Activated CD8-positive, alpha-beta T cell treated with anti-CD3 and anti-CD28 coated beads for 36 hours (primary cell): ENCODE measurements around the gene CFAP221. TPM values are rescaled to one million over a fixed set of nuclear protein-coding genes. Genes with fewer than 3 reads are reported as not detected.
A peak's percentile ranks its signal among the peaks of the same experiment; 100 is the strongest.

Source experiments
- ATAC-seq: fragments of 200-7000 bp; cut with Tn5 transposase; one replicate; pipeline ENCODE4 v1.10.0; 2021; ENCODE audit warnings: mild to moderate bottlenecking, moderate library complexity
- CTCF ChIA-PET: fragments of 350-600 bp; sonication (Branson Sonifier 250); formaldehyde crosslinking; loops from one replicate; lab custom pipeline; 2021; ENCODE audit warnings: antibody characterized with exemption; lab: Charles Lee
- POLR2A ChIA-PET: fragments of 350-600 bp; sonication (Branson Sonifier 250); formaldehyde crosslinking; loops from one replicate; lab custom pipeline; 2021; ENCODE audit warnings: antibody characterized with exemption; lab: Charles Lee
- DNase-seq: peaks from one replicate; pipeline ENCODE4 v3.0.0-alpha.2; 2020
- H3K27ac Mint-ChIP-seq: one replicate; pipeline ENCODE4 v1.8.0; 2021; ENCODE audit warnings: mild to moderate bottlenecking, mixed read lengths
- H3K27me3 Mint-ChIP-seq: one replicate; pipeline ENCODE4 v1.8.0; 2021; ENCODE audit warnings: mixed read lengths
- H3K36me3 Mint-ChIP-seq: one replicate; pipeline ENCODE4 v1.8.0; 2021; ENCODE audit warnings: low read depth, mixed read lengths
- H3K4me1 Mint-ChIP-seq: one replicate; pipeline ENCODE4 v1.8.0; 2021; ENCODE audit warnings: low read depth, mixed read lengths
- H3K4me3 Mint-ChIP-seq: one replicate; pipeline ENCODE4 v1.8.0; 2021; ENCODE audit warnings: mild to moderate bottlenecking, moderate library complexity, mixed read lengths
- H3K9me3 Mint-ChIP-seq: one replicate; pipeline ENCODE4 v1.8.0; 2021; ENCODE audit warnings: mixed read lengths
- CTCF ChIP-seq: fragments of 200-600 bp; IDR thresholded peaks from one replicate; pipeline ENCODE4 v1.8.0; 2022; ENCODE audit warnings: antibody characterized with exemption, mild to moderate bottlenecking
- intact Hi-C: fragments of 100-400 bp; cut with micrococcal nuclease; formaldehyde crosslinking; loops from one replicate; pipeline ENCODE4 v1.10.0; 2022
- total RNA-seq, 2 experiments: library from RNA; stranded (reverse); gene quantifications; one replicate each; pipeline ENCODE4 v1.2.3, GENCODE V29; 2021

Gene CFAP221
- total RNA-seq: not detected

- intact Hi-C loops: no loop called here
- H3K36me3 Mint-ChIP-seq: no peaks in the 10 kb centered on the region
- ChIA-PET CTCF (interaction anchor here (2.1 kb wide), 1 partner anchor 11 kb away, joined by 6 read pairs; no protein-coding TSS in a partner anchor), POLR2A (interaction anchor here (0.8 kb wide), 1 partner anchor 419 kb away, joined by 3 read pairs; no protein-coding TSS in a partner anchor)
- no peaks in the 10 kb centered on the region for H3K9me3 Mint-ChIP-seq
- no peak for TF ChIP-seq CTCF
- ATAC-seq: peak; percentile 95
- peak within 1 kb of the TSS; percentile 65 for H3K4me3 Mint-ChIP-seq
- peaks cover 8% of the 10 kb centered on the region for H3K4me1 Mint-ChIP-seq
- H3K27me3 Mint-ChIP-seq: peaks cover 45% of the 10 kb centered on the region
- peak; percentile 78 for DNase-seq
- H3K27ac Mint-ChIP-seq: no peak within 1 kb of the TSS
Observed at GRCh38 chr2:119544075-119544938, at the start of gene CFAP221. CFAP221 (plus strand) TSS chr2:119544449; CDS start chr2:119546132, 1,683 bp downstream.

GRCh38 chr2:119495948-119496347 lies 48.3 kb upstream of the CFAP221 start:
- intact Hi-C loops: no loop called here
- H3K4me1 Mint-ChIP-seq: no peaks in the 10 kb centered on the region
- ChIA-PET POLR2A (no interaction called here), CTCF (interaction anchor here (2.3 kb wide), 1 partner anchor 20 kb away, joined by 6 read pairs; no protein-coding TSS in a partner anchor)
- ATAC-seq (no peak), DNase-seq (no peak)
- no peak overlapping the region for H3K4me3 Mint-ChIP-seq
- H3K27me3 Mint-ChIP-seq: peaks cover 6% of the 10 kb centered on the region
- H3K9me3 Mint-ChIP-seq: peaks cover 11% of the 10 kb centered on the region
- no peak for TF ChIP-seq CTCF
- H3K27ac Mint-ChIP-seq: no peak overlapping the region
- no peaks in the 10 kb centered on the region for H3K36me3 Mint-ChIP-seq

- H3K27ac Mint-ChIP-seq: no peak overlapping the region
- H3K9me3 Mint-ChIP-seq: peaks cover 11% of the 10 kb centered on the region
- H3K4me1 Mint-ChIP-seq: no peaks in the 10 kb centered on the region
- no peaks in the 10 kb centered on the region for H3K36me3 Mint-ChIP-seq
- TF ChIP-seq CTCF: no peak
- intact Hi-C loops: no loop called here
- H3K27me3 Mint-ChIP-seq: peaks cover 6% of the 10 kb centered on the region
- ATAC-seq (no peak), DNase-seq (no peak)
- ChIA-PET POLR2A (no interaction called here), CTCF (interaction anchor here (1.2 to 2.3 kb wide), 2 partner anchors 11 to 21 kb away, joined by 3 to 6 read pairs; no protein-coding TSS in a partner anchor)
- H3K4me3 Mint-ChIP-seq: no peak overlapping the region
Observed at GRCh38 chr2:119496682-119497081, 47.6 kb upstream of the CFAP221 start.

- CTCF ChIA-PET: no interaction called here
- Mint-ChIP-seq H3K4me3 (no peak overlapping the region), H3K9me3 (no peaks in the 10 kb centered on the region), H3K27me3 (no peaks in the 10 kb centered on the region), H3K36me3 (no peaks in the 10 kb centered on the region), H3K27ac (no peak overlapping the region), H3K4me1 (no peaks in the 10 kb centered on the region)
- TF ChIP-seq CTCF: no peak
- DNase-seq (no peak), ATAC-seq (no peak)
- POLR2A ChIA-PET: no interaction called here
- intact Hi-C loops: no loop called here
Observed at GRCh38 chr2:119508756-119509155, 35.5 kb upstream of the CFAP221 start.

GRCh38 chr2:119511989-119512388 lies 32.3 kb upstream of the CFAP221 start:
- Mint-ChIP-seq H3K4me3 (no peak overlapping the region), H3K27ac (no peak overlapping the region), H3K4me1 (no peaks in the 10 kb centered on the region), H3K9me3 (no peaks in the 10 kb centered on the region), H3K36me3 (no peaks in the 10 kb centered on the region), H3K27me3 (peaks cover 13% of the 10 kb centered on the region)
- ChIA-PET POLR2A (no interaction called here), CTCF (no interaction called here)
- intact Hi-C loops: no loop called here
- no peak for TF ChIP-seq CTCF
- ATAC-seq (no peak), DNase-seq (no peak)
